Measurements from ENCODE around the gene BBS2.

DNA sequence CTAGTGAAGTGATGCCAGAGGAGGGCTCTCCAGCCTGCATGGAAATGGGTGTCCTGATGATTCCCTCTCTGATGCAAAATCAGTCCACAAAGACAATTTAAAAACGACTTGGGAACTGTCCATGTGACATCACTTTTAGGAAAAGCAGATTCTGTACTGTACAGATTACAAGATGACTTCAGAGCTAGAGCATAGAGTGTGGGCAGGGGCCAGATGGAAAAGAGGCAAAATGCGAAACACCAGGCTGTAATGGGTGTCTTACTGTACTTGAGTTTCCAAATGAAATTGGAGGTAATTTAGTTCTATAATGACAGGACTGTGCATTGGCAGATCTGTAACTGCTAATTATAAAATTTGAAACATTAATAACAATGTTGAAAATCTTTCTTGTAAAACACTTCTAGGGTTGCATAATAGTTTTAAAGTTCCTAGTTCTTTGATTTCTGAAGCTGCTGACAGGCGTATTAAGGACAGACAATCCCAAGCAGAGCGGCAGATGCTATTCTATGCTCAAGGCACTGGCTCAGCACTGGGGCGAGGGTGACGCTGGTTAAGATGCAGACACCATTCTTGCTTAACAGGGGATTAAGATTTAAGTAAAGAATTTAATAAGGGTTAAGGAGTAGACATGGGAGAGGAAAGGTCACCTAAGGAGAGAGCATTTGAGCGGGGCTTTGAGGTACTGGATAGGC is 38.9 kb downstream of the BBS2 start:
- no peak for TF ChIP-seq POLR2A (IDR thresholded peaks at IDR 0.05)
- no peak for TF ChIP-seq CTCF (IDR thresholded peaks at IDR 0.05)
- no peak for TF ChIP-seq POLR2AphosphoS5 (IDR thresholded peaks at IDR 0.05)
- no peak for TF ChIP-seq EP300 (IDR thresholded peaks at IDR 0.05)

Measured in upper lobe of left lung (tissue), 4 donors.